ENCODE measurements around the gene SLC44A3. TPM values are rescaled to one million over a fixed set of nuclear protein-coding genes. Genes with fewer than 3 reads are reported as not detected.

The SLC44A3 gene
- polyA plus RNA-seq, 2 of the 4 experiments (the other 2 are of a cell fraction) = 1.9 to 5.4 TPM

DNA sequence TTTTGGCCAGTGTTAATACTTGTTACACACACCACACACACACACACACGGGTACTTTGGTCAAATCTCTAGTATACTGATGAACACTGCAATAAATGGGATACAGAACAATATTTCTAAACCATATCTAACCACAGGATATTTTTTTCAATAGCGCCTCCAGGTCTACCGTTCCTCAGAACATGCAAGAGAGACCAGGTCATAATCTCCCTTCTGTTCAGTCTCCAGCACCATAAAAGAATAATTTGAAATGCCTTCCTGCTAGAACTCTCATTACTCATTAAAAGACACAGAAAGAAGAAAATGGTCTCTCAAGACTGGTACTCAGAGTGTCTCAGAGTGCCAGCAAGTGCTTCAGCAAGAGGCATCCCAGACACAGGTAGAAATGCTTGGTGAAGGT lies 11.5 kb upstream of the SLC44A3 start:
- Histone ChIP-seq H3K27ac (no peak overlapping the region), H3K4me1 (no peaks in the 10 kb centered on the region), H3K9me3 (no peaks in the 10 kb centered on the region), H3K4me2 (no peak overlapping the region), H3K4me3 (no peak overlapping the region)
- WGBS (ENCODE audit: missing lambda C conversion rate) = 86% methylated on average over 3 of the region's 3 CpGs
- CTCF ChIA-PET = interaction anchor here (6.8 kb wide), 1 partner anchor 287 kb away, joined by 75 read pairs; no protein-coding TSS in a partner anchor
- FAIRE-seq (no peak), DNase-seq (ENCODE audit: low read depth in 1 of 2, low spot score in 1 of 2) (no peak), ATAC-seq (no peak)
- POLR2A ChIA-PET = no interaction called here
- TF ChIP-seq, protein P1, sequence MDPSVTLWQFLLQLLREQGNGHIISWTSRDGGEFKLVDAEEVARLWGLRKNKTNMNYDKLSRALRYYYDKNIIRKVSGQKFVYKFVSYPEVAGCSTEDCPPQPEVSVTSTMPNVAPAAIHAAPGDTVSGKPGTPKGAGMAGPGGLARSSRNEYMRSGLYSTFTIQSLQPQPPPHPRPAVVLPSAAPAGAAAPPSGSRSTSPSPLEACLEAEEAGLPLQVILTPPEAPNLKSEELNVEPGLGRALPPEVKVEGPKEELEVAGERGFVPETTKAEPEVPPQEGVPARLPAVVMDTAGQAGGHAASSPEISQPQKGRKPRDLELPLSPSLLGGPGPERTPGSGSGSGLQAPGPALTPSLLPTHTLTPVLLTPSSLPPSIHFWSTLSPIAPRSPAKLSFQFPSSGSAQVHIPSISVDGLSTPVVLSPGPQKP (IDR thresholded peaks at IDR 0.05; ENCODE audit: low read depth, low read length) = no peak
- TF ChIP-seq BHLHE40 (IDR thresholded peaks at IDR 0.05; ENCODE audit: low read depth, low read length) (no peak), EHF (CRISPR knock-in tag; IDR thresholded peaks at IDR 0.05) (no peak), ZNF302 (CRISPR knock-in tag; IDR thresholded peaks at IDR 0.05) (no peak), HOXA7 (CRISPR knock-in tag; IDR thresholded peaks at IDR 0.05) (no peak), RNF2 (IDR thresholded peaks at IDR 0.05; ENCODE audit: borderline replicate concordance, low read depth) (no peak), GATA3 (IDR thresholded peaks at IDR 0.05; ENCODE audit: borderline replicate concordance) (no peak), POLR2A (IDR thresholded peaks at IDR 0.05; ENCODE audit: low read length) (no peak), FOSL2 (IDR thresholded peaks at IDR 0.05) (no peak), FOSL2 (CRISPR knock-in tag; IDR thresholded peaks at IDR 0.05) (no peak), CBX8 (IDR thresholded peaks at IDR 0.05) (no peak), MAFK (IDR thresholded peaks at IDR 0.05; ENCODE audit: partially characterized antibody) (no peak)
- TF ChIP-seq, protein P2, sequence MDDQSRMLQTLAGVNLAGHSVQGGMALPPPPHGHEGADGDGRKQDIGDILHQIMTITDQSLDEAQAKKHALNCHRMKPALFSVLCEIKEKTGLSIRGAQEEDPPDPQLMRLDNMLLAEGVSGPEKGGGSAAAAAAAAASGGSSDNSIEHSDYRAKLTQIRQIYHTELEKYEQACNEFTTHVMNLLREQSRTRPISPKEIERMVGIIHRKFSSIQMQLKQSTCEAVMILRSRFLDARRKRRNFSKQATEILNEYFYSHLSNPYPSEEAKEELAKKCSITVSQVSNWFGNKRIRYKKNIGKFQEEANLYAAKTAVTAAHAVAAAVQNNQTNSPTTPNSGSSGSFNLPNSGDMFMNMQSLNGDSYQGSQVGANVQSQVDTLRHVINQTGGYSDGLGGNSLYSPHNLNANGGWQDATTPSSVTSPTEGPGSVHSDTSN (IDR thresholded peaks at IDR 0.05) = no peak
- TF ChIP-seq, protein P3, sequence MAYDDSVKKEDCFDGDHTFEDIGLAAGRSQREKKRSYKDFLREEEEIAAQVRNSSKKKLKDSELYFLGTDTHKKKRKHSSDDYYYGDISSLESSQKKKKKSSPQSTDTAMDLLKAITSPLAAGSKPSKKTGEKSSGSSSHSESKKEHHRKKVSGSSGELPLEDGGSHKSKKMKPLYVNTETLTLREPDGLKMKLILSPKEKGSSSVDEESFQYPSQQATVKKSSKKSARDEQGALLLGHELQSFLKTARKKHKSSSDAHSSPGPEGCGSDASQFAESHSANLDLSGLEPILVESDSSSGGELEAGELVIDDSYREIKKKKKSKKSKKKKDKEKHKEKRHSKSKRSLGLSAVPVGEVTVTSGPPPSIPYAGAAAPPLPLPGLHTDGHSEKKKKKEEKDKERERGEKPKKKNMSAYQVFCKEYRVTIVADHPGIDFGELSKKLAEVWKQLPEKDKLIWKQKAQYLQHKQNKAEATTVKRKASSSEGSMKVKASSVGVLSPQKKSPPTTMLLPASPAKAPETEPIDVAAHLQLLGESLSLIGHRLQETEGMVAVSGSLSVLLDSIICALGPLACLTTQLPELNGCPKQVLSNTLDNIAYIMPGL (CRISPR knock-in tag; IDR thresholded peaks at IDR 0.05; ENCODE audit: borderline replicate concordance) = no peak
- TF ChIP-seq, protein P4, sequence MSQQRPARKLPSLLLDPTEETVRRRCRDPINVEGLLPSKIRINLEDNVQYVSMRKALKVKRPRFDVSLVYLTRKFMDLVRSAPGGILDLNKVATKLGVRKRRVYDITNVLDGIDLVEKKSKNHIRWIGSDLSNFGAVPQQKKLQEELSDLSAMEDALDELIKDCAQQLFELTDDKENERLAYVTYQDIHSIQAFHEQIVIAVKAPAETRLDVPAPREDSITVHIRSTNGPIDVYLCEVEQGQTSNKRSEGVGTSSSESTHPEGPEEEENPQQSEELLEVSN (IDR thresholded peaks at IDR 0.05; ENCODE audit: borderline replicate concordance, low read depth) = no peak

DNA sequence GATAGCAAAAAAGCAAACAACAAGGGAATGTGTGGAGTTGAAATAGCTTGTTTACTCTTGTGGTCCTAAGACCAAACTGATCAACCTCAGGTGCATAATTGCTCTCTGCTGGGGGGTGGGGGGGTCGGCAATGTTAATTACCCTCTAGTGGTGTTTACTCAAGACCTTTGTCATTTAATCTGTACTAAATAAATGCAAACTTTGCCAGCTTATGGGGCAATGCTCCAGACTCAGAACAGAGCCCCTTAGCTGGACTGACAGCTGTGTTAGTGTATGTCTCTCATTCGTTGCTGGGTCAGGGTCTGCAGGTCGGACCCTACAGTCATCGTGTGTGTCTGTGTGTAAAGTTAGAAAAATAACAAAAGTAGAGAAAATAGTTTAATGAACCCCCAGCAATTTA lies 7.2 kb upstream of the SLC44A3 start:
- Histone ChIP-seq H3K4me2 (no peak overlapping the region), H3K27ac (no peak overlapping the region), H3K9me3 (no peaks in the 10 kb centered on the region), H3K4me3 (no peak overlapping the region), H3K4me1 (no peaks in the 10 kb centered on the region)
- POLR2A ChIA-PET = no interaction called here
- CTCF ChIA-PET = interaction anchor here (0.6 to 1.3 kb wide), 2 partner anchors 8 to 229 kb away, joined by 3 to 4 read pairs; no protein-coding TSS in a partner anchor
- no peak for TF ChIP-seq PHF8 (IDR thresholded peaks at IDR 0.05; ENCODE audit: borderline replicate concordance, low read depth)
- no peak for TF ChIP-seq HDAC2 (IDR thresholded peaks at IDR 0.05)
- no peak for TF ChIP-seq RARB (CRISPR knock-in tag; IDR thresholded peaks at IDR 0.05)
- TF ChIP-seq, protein P1 (IDR thresholded peaks at IDR 0.05; ENCODE audit: low read depth, low read length) = no peak
- TF ChIP-seq SREBF2 (IDR thresholded peaks at IDR 0.05) = no peak
- TF ChIP-seq, protein P4 (IDR thresholded peaks at IDR 0.05; ENCODE audit: borderline replicate concordance, low read depth) = no peak
- no peak for TF ChIP-seq NFE2L2 (conservative IDR thresholded peaks at IDR 0.05; ENCODE audit: low read length)
- no peak for TF ChIP-seq CBX2 (IDR thresholded peaks at IDR 0.05; ENCODE audit: borderline replicate concordance, low read depth)
- no peak for TF ChIP-seq MAZ (IDR thresholded peaks at IDR 0.05; ENCODE audit: borderline replicate concordance, low read depth, low read length)
- no peak for TF ChIP-seq CHD2 (IDR thresholded peaks at IDR 0.05; ENCODE audit: low read length, partially characterized antibody)
- TF ChIP-seq GATA3 (IDR thresholded peaks at IDR 0.05; ENCODE audit: borderline replicate concordance) = no peak
- TF ChIP-seq HOXB13 (CRISPR knock-in tag; IDR thresholded peaks at IDR 0.05; ENCODE audit: low read depth) = no peak
- no peak for TF ChIP-seq CHD4 (IDR thresholded peaks at IDR 0.05; ENCODE audit: borderline replicate concordance)
- TF ChIP-seq HOXA7 (CRISPR knock-in tag; IDR thresholded peaks at IDR 0.05) = no peak
- TF ChIP-seq FOXS1 (CRISPR knock-in tag; IDR thresholded peaks at IDR 0.05) = no peak
- TF ChIP-seq EP300 (IDR thresholded peaks at IDR 0.05) = no peak
- TF ChIP-seq JUN (IDR thresholded peaks at IDR 0.05) = no peak
- TF ChIP-seq, protein P5, sequence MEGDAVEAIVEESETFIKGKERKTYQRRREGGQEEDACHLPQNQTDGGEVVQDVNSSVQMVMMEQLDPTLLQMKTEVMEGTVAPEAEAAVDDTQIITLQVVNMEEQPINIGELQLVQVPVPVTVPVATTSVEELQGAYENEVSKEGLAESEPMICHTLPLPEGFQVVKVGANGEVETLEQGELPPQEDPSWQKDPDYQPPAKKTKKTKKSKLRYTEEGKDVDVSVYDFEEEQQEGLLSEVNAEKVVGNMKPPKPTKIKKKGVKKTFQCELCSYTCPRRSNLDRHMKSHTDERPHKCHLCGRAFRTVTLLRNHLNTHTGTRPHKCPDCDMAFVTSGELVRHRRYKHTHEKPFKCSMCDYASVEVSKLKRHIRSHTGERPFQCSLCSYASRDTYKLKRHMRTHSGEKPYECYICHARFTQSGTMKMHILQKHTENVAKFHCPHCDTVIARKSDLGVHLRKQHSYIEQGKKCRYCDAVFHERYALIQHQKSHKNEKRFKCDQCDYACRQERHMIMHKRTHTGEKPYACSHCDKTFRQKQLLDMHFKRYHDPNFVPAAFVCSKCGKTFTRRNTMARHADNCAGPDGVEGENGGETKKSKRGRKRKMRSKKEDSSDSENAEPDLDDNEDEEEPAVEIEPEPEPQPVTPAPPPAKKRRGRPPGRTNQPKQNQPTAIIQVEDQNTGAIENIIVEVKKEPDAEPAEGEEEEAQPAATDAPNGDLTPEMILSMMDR (IDR thresholded peaks at IDR 0.05) = no peak
- TF ChIP-seq CBX8 (IDR thresholded peaks at IDR 0.05) = no peak
- WGBS (ENCODE audit: missing lambda C conversion rate) = 35% methylated on average over 3 of the region's 4 CpGs
- no peak for ATAC-seq
- DNase-seq (ENCODE audit: low read depth in 1 of 2, low spot score in 1 of 2) = no peak
- FAIRE-seq = no peak
